Liver (tissue), 9 donors: ENCODE measurements around the gene HPDL. TPM values are rescaled to one million over a fixed set of nuclear protein-coding genes. Genes with fewer than 3 reads are reported as not detected.

Experiments
- DNase-seq: peaks from one replicate; pipeline ENCODE4 v3.0.0-alpha.2; 2017; ENCODE audit warnings: low spot score
- H3K27ac ChIP-seq, 2 donors: one replicate each; pipeline ENCODE4 v1.7.0; 2013; ENCODE audit warnings: inconsistent platforms in 2 of 2, low read length in 2 of 2, control low read depth in 1 of 2, low read depth in 1 of 2, mild to moderate bottlenecking in 1 of 2
- H3K27me3 ChIP-seq, 4 donors: one replicate each; pipeline versions ENCODE4 v1.6.1 to v1.7.0; 2013; ENCODE audit warnings: low read length in 3 of 4, inconsistent platforms in 1 of 4, mild to moderate bottlenecking in 1 of 4, moderate library complexity in 1 of 4; ENCODE audit not compliant: control insufficient read depth in 4 of 4, insufficient read depth in 4 of 4
- H3K36me3 ChIP-seq, 4 donors: one replicate each; pipeline versions ENCODE4 v1.6.1 to v1.7.0; 2013; ENCODE audit warnings: low read length in 3 of 4, mild to moderate bottlenecking in 3 of 4, low read depth in 1 of 4, moderate library complexity in 1 of 4; ENCODE audit not compliant: control insufficient read depth in 4 of 4, insufficient read depth in 3 of 4
- H3K4me1 ChIP-seq, 4 donors: one replicate each; pipeline versions ENCODE4 v1.6.1 to v1.7.0; 2013; ENCODE audit warnings: low read length in 3 of 4, mild to moderate bottlenecking in 3 of 4, moderate library complexity in 1 of 4; ENCODE audit not compliant: control insufficient read depth in 4 of 4, insufficient read depth in 4 of 4
- H3K4me3 ChIP-seq, 3 donors: one replicate each; pipeline versions ENCODE4 v1.6.1 to v1.7.0; 2013; ENCODE audit warnings: low read length in 3 of 3, control low read depth in 1 of 3, low read depth in 1 of 3, mild to moderate bottlenecking in 1 of 3
- H3K9ac ChIP-seq, 2 donors: one replicate each; pipeline ENCODE4 v1.7.0; 2013; ENCODE audit warnings: low read length in 2 of 2, mild to moderate bottlenecking in 2 of 2, moderate library complexity in 2 of 2, control low read depth in 1 of 2, low read depth in 1 of 2
- H3K9me3 ChIP-seq, 4 donors: one replicate each; pipeline versions ENCODE4 v1.6.1 to v1.7.0; 2013; ENCODE audit warnings: low read length in 3 of 4; ENCODE audit not compliant: control insufficient read depth in 4 of 4
- ATF3 ChIP-seq: IDR thresholded peaks from 2 replicates; pipeline ENCODE4 v1.6.1; 2016; ENCODE audit warnings: antibody characterized with exemption
- CTCF ChIP-seq: fragments of 150-350 bp; IDR thresholded peaks from 2 replicates; pipeline ENCODE4 v1.5.1; 2017; ENCODE audit warnings: improper control_type of control experiment, low read depth, low read length; ENCODE audit not compliant: missing input control
- EGR1 ChIP-seq, 2 donors: IDR thresholded peaks; 2 replicates each; pipeline ENCODE4 v1.6.1; 2016 to 2018; ENCODE audit warnings: antibody characterized with exemption in 2 of 2, low read depth in 2 of 2
- FOXA1 ChIP-seq: IDR thresholded peaks from 2 replicates; pipeline ENCODE4 v1.6.1; 2016; ENCODE audit warnings: antibody characterized with exemption
- FOXA2 ChIP-seq: IDR thresholded peaks from 2 replicates; pipeline ENCODE4 v1.6.1; 2016; ENCODE audit warnings: antibody characterized with exemption
- GABPA ChIP-seq, 2 donors: IDR thresholded peaks in 1 of 2; conservative IDR thresholded peaks in 1 of 2; 2 replicates each; pipeline ENCODE4 v1.6.1; 2016; ENCODE audit warnings: antibody characterized with exemption in 2 of 2, mild to moderate bottlenecking in 1 of 2, moderate library complexity in 1 of 2
- HNF4A ChIP-seq, 2 donors: conservative IDR thresholded peaks; 2 replicates each; pipeline ENCODE4 v1.6.1; 2016; ENCODE audit warnings: antibody characterized with exemption in 2 of 2, mild to moderate bottlenecking in 2 of 2
- HNF4G ChIP-seq: IDR thresholded peaks from 2 replicates; pipeline ENCODE4 v1.6.1; 2016; ENCODE audit warnings: antibody characterized with exemption
- JUND ChIP-seq, 2 donors: IDR thresholded peaks; 2 replicates each; pipeline ENCODE4 v1.6.1; 2016; ENCODE audit warnings: antibody characterized with exemption in 2 of 2
- MAX ChIP-seq: IDR thresholded peaks from 2 replicates; pipeline ENCODE4 v1.6.1; 2016; ENCODE audit warnings: antibody characterized with exemption
- NR2F2 ChIP-seq: IDR thresholded peaks from 2 replicates; pipeline ENCODE4 v1.6.1; 2016; ENCODE audit warnings: antibody characterized with exemption
- RAD21 ChIP-seq, 2 donors: IDR thresholded peaks; 2 replicates each; pipeline ENCODE4 v1.6.1; 2016; ENCODE audit warnings: antibody characterized with exemption in 2 of 2, mild to moderate bottlenecking in 2 of 2
- REST ChIP-seq: IDR thresholded peaks from 2 replicates; pipeline ENCODE4 v1.6.1; 2016; ENCODE audit warnings: antibody characterized with exemption, mild to moderate bottlenecking
- RXRA ChIP-seq, 2 donors: IDR thresholded peaks; 2 replicates each; pipeline ENCODE4 v1.6.1; 2017 to 2018; ENCODE audit warnings: antibody characterized with exemption in 2 of 2, mild to moderate bottlenecking in 1 of 2
- SP1 ChIP-seq: IDR thresholded peaks from 2 replicates; pipeline ENCODE4 v1.6.1; 2018; ENCODE audit warnings: antibody characterized with exemption, mild to moderate bottlenecking
- TAF1 ChIP-seq: conservative IDR thresholded peaks from 2 replicates; pipeline ENCODE4 v1.6.1; 2016; ENCODE audit warnings: antibody characterized with exemption, mild to moderate bottlenecking
- YY1 ChIP-seq: IDR thresholded peaks from 2 replicates; pipeline ENCODE4 v1.6.1; 2016; ENCODE audit warnings: antibody characterized with exemption, mild to moderate bottlenecking
- ZBTB33 ChIP-seq: IDR thresholded peaks from 2 replicates; pipeline ENCODE4 v1.6.1; 2016; ENCODE audit warnings: antibody characterized with exemption
- WGBS: extraction: QIAGEN DNeasy Blood & Tissue Kit; methylation state at CpG from one replicate; pipeline ENCODE4 v1.1.7; 2013; 5-methylcytosine and 5-hydroxymethylcytosine counted together
- polyA plus RNA-seq, 2 donors: library from polyadenylated mRNA; stranded (reverse) in 1 of 2; unstranded in 1 of 2; fragments of 200-250 nt in 1 of 2; fragments of >200 nt in 1 of 2; fragmentation: Nextera tagmentation in 1 of 2; extraction: Ambion mirVana in 1 of 2; gene quantifications; one replicate each; pipeline versions ENCODE4 v1.2.1 to v1.2.3, GENCODE V29; 2013 to 2015
- total RNA-seq, 2 donors: library from RNA; depleted of rRNA; stranded (reverse); fragments of >200 nt; gene quantifications; one replicate each; pipeline ENCODE4 v1.2.3, GENCODE V29; 2014
- donor health status: healthy.
- donor health status: healthy.
- donor health status: healthy.
- donor health status: healthy.
- donor health status: healthy.

HPDL gene
- total and polyA plus RNA-seq, 4 donors: 0.09 to 5.2 (median 0.15) TPM; not detected in 1

- Histone ChIP-seq H3K4me1 (peaks cover 3 to 17% (median 10%) of the 10 kb centered on the region in 4 donors), H3K27ac (peak overlapping the region; percentile 90 to 96), H3K9me3 (no peaks in the 10 kb centered on the region), H3K4me3 (peak overlapping the region; percentile 65 to 96 (median 80)), H3K36me3 (no peaks in the 10 kb centered on the region), H3K27me3 (no peaks in the 10 kb centered on the region), H3K9ac (peak overlapping the region; percentile 83 to 87)
- 40% methylated on average over 15 of the region's 15 CpGs for WGBS
- TF ChIP-seq ZBTB33 (no peak), TAF1 (no peak), GABPA (IDR thresholded peaks at IDR 0.05 in 1 of 2, conservative IDR thresholded peaks at IDR 0.05 in 1 of 2) (no peak), REST (no peak), HNF4G (no peak), FOXA1 (no peak), JUND (IDR thresholded peaks at IDR 0.05) (no peak), ATF3 (no peak), YY1 (no peak), SP1 (no peak), EGR1 (IDR thresholded peaks at IDR 0.05; ENCODE audit: low read depth in 2 of 2) (no peak), FOXA2 (no peak), HNF4A (conservative IDR thresholded peaks at IDR 0.05) (peak; percentile 28 to 30), NR2F2 (no peak), CTCF (no peak), RXRA (IDR thresholded peaks at IDR 0.05) (peak; percentile 64 to 81), RAD21 (IDR thresholded peaks at IDR 0.05) (peak in 1 of 2 donors; percentile 29), MAX (no peak)
- no peak for DNase-seq
Observed at GRCh38 chr1:45304311-45305081, 22.2 kb upstream of the HPDL start.
